GM13976 (cell line): ENCODE data around the gene LRRC70.

Source experiments
- DNase-seq: peaks from one replicate; pipeline ENCODE4 v3.0.0; 2012; ENCODE audit warnings: low spot score
- in situ Hi-C: fragments of 300-500 bp; cut with MboI; formaldehyde crosslinking; loops from one replicate; pipeline ENCODE4 v1.12.0; 2022; ENCODE audit warnings: low sequenced_read_pairs, mixed read lengths, inconsistent platforms; ENCODE audit not compliant: unreplicated experiment
- TF ChIP-seq, protein P1 (sequence below): IDR thresholded peaks from 2 replicates; pipeline ENCODE4 v1.5.1; 2012; ENCODE audit warnings: borderline replicate concordance, mild to moderate bottlenecking; ENCODE audit not compliant: insufficient read depth; ENCODE audit errors: extremely low read depth, missing control alignments, control extremely low read depth

The LRRC70 gene

DNA sequence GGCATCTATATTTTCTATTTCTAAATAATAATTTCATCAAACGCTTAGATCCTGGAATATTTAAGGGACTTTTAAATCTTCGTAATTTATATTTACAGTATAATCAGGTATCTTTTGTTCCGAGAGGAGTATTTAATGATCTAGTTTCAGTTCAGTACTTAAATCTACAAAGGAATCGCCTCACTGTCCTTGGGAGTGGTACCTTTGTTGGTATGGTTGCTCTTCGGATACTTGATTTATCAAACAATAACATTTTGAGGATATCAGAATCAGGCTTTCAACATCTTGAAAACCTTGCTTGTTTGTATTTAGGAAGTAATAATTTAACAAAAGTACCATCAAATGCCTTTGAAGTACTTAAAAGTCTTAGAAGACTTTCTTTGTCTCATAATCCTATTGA, 1.1 kb downstream of the LRRC70 start:
- DNase-seq: no peak
- TF ChIP-seq, protein P1, sequence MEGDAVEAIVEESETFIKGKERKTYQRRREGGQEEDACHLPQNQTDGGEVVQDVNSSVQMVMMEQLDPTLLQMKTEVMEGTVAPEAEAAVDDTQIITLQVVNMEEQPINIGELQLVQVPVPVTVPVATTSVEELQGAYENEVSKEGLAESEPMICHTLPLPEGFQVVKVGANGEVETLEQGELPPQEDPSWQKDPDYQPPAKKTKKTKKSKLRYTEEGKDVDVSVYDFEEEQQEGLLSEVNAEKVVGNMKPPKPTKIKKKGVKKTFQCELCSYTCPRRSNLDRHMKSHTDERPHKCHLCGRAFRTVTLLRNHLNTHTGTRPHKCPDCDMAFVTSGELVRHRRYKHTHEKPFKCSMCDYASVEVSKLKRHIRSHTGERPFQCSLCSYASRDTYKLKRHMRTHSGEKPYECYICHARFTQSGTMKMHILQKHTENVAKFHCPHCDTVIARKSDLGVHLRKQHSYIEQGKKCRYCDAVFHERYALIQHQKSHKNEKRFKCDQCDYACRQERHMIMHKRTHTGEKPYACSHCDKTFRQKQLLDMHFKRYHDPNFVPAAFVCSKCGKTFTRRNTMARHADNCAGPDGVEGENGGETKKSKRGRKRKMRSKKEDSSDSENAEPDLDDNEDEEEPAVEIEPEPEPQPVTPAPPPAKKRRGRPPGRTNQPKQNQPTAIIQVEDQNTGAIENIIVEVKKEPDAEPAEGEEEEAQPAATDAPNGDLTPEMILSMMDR: no peak
- in situ Hi-C loops: loop anchor here (25.0 kb wide), 1 partner anchor 367 kb away; no protein-coding TSS in a partner anchor

DNA sequence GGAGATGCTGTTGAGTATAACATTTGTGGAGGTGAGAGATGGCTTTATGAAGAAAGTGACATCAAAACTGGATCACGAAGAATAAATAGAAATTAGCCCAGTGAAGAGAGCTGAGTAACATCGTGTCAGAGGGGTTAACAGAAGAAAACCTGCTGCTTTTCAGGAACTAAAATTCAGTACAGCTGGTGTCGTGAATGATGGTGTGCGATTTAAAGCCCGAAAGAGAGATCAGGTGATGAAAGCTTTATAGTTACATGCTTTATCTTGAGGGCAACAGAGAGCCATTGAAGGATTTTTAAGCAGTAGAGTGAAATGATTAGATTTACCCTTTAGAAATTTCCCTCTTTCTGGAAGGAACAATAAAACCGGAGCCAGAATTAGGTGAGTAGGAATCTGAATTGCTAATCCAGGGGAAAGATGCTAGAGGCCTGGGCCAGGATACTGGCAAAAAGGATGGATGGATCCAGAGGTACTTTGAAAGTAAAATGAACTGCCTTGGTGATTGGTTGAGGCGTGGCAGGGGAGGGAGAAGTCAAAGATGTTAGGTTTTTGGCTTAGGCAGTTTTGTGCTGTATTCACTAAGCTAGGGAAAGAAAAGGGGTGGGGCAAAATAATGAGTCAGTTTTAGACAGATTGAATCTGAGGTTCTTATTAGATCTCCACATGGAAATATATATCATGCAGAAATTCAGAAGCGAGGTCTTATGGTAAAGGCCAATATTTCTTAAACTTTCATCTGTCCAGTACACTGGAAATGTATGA, 3.4 kb downstream of the LRRC70 start:
- TF ChIP-seq, protein P1: no peak
- DNase-seq: no peak
- in situ Hi-C loops: loop anchor here (25.0 kb wide), 1 partner anchor 370 kb away; no protein-coding TSS in a partner anchor

DNA sequence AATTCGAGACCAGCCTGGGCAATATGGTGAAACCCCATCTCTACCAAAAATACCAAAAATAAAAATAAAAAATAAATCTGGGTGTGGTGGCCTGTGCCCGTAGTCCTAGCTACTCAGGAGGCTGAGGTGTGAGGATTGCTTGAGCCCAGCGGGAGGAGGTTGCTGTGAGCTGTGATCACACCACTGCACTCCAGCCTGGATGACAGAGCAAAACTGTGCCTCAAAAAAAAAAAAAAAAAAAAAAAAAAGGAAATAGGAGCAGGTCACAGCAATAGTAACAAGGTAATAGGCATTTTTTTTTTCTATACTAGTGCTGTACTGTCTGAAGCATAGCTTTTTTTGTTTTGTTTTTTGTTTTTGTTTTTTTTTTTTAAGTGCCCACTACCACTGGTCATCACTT, 5.8 kb downstream of the LRRC70 start:
- in situ Hi-C loops: loop anchor here (25.0 kb wide), 1 partner anchor 372 kb away; no protein-coding TSS in a partner anchor
- TF ChIP-seq, protein P1: no peak
- no peak for DNase-seq

DNA sequence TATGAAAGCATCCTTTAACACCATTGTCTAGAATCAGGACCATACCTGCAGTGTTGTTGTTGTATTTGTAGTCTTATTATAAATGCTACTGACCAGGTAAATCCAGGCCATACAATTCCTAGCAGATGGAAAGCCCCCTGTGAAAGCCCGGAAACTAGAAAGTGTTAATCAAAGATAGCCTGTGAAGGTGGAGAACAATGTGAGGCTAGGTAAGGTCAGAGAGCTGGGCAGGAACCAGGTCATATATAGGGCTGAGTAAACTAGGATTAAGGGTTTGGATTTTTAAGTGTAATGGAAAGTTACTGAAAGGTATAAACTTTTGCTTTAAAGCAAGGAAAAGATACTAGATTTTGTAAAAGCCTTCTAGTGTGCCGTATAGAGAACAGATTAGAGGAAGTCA, 6.7 kb downstream of the LRRC70 start:
- in situ Hi-C loops: loop anchor here (25.0 kb wide), 1 partner anchor 373 kb away; no protein-coding TSS in a partner anchor
- TF ChIP-seq, protein P1: no peak
- DNase-seq: no peak

DNA sequence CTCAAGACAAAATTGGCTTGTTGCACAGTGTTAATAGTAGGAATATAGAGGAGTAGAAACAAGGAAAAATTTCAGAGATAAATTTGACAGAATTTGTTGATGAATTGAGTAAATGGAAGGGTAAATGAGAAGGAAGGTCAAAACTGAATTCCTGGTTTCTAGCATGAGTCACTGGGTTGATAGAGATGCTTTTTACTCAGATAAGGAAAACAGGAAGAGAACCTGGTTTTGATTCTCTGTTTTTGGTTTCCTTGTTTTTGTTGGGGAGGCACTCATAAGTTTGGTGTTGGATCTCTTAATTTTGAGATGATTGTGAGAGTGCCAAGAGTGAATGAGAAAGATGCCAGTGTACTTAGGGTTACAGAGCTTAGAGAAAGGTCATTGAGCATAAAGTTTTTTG, 7.1 kb downstream of the LRRC70 start:
- TF ChIP-seq, protein P1: no peak
- no peak for DNase-seq
- in situ Hi-C loops: loop anchor here (25.0 kb wide), 1 partner anchor 373 kb away; no protein-coding TSS in a partner anchor

DNA sequence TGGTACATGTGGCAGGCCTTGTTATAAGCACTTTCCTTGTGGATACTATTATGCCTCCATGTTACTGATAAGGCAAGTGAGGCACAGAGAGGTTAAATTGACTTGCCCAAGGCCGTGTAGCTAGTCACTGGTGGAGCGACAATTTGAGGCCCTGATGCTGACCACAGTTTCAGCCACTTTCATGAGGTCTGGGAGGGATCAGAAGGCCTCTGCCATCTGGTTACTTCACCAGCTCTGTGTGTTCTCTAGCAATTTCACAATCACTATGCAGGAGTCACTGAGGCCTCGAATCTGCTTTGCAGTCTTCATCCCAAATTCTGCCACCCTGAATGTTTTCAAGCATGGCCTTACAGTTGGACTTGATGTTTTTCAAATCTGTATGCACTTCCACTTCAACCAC, 9.1 kb downstream of the LRRC70 start:
- in situ Hi-C loops: loop anchor here (25.0 kb wide), 1 partner anchor 375 kb away; no protein-coding TSS in a partner anchor
- TF ChIP-seq, protein P1: no peak
- no peak for DNase-seq

DNA sequence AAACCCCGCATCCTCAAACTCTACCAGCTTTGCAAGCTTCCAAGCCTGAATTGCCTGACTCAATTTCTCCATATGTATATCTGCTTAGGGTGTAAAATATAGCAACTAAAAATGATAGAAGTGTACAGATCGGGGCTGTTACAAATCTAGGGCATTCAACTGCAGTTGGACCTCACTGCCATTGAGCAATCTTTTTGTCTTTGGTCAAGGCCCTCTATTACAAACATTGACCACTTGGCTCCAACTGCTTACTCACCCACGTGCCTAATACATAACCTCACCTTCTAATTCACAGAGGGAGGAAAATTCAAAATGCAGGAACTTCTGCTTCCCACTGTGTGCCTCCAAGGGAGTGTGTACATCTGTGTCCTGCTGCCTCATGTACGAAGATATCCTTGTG, 10.0 kb downstream of the LRRC70 start:
- DNase-seq: no peak
- TF ChIP-seq, protein P1: no peak
- in situ Hi-C loops: loop anchor here (25.0 kb wide), 1 partner anchor 376 kb away; no protein-coding TSS in a partner anchor
